Measurements from ENCODE around the gene SENP3.

GRCh38 chr17:7559320-7560171, 2.2 kb upstream of the SENP3 start:
- TF ChIP-seq CTCF (IDR thresholded peaks at IDR 0.05; ENCODE audit: poor library complexity) (no peak), EZH2phosphoT487 (IDR thresholded peaks at IDR 0.05; ENCODE audit: low read depth, severe bottlenecking, unreplicated experiment) (no peak), EZH2 (IDR thresholded peaks at IDR 0.05; ENCODE audit: borderline replicate concordance) (no peak)
